ENCODE measurements around the gene KLK5. TPM values are rescaled to one million over a fixed set of nuclear protein-coding genes. Genes with fewer than 3 reads are reported as not detected.

Gene KLK5
- total RNA-seq, 2 experiments from 2014 or later: not detected

DNA sequence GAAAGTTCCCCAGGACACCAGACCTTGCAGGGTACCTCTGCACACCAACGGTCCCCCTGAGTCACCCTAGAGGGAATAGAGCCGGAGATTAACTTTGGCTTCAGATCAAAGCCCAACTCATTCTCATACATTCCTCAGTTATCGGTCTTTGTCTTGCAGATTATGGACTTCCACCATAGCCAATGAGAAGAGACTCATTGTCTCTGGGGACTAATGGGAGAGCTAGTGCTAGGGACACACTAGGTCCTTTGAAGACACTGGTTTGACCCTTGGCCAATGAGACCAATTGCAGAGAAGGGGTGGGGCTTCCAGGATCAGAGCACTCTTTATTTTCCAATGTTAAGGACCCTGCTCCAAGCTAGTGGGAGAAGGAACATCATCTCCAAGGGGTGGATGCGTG is 24.8 kb upstream of the KLK5 start:
- TF ChIP-seq, protein P1, sequence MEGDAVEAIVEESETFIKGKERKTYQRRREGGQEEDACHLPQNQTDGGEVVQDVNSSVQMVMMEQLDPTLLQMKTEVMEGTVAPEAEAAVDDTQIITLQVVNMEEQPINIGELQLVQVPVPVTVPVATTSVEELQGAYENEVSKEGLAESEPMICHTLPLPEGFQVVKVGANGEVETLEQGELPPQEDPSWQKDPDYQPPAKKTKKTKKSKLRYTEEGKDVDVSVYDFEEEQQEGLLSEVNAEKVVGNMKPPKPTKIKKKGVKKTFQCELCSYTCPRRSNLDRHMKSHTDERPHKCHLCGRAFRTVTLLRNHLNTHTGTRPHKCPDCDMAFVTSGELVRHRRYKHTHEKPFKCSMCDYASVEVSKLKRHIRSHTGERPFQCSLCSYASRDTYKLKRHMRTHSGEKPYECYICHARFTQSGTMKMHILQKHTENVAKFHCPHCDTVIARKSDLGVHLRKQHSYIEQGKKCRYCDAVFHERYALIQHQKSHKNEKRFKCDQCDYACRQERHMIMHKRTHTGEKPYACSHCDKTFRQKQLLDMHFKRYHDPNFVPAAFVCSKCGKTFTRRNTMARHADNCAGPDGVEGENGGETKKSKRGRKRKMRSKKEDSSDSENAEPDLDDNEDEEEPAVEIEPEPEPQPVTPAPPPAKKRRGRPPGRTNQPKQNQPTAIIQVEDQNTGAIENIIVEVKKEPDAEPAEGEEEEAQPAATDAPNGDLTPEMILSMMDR (IDR thresholded peaks at IDR 0.05): no peak
- DNase-seq: no peak
- intact Hi-C loops (cut with DNase I, micrococcal nuclease): no loop called here
- no peaks in the 10 kb centered on the region for H3K9me3 Mint-ChIP-seq
- H3K36me3 Mint-ChIP-seq (ENCODE audit: low read depth): no peaks in the 10 kb centered on the region
- H3K4me1 Mint-ChIP-seq (ENCODE audit: low read depth): no peaks in the 10 kb centered on the region
- peaks cover 75% of the 10 kb centered on the region for H3K27me3 Mint-ChIP-seq
- no peak for ATAC-seq (ENCODE audit: poor library complexity)
- no peak overlapping the region for H3K27ac Mint-ChIP-seq
- POLR2A ChIA-PET: no interaction called here
- Histone ChIP-seq H3K27me3 (ENCODE audit: control insufficient read depth in 1 of 2, insufficient read depth in 2 of 2, low read length in 2 of 2) (peaks cover 3 to 28% of the 10 kb centered on the region in 2 experiments), H3K27ac (ENCODE audit: low read depth in 1 of 2, low read length in 2 of 2) (no peak overlapping the region), H3K4me1 (ENCODE audit: insufficient read depth, low read length) (no peaks in the 10 kb centered on the region), H3K4me3 (ENCODE audit: low read length) (no peak overlapping the region), H3K9me3 (ENCODE audit: control insufficient read depth in 1 of 2, insufficient read depth in 1 of 2, low read length in 2 of 2) (no peaks in the 10 kb centered on the region), H3K36me3 (ENCODE audit: insufficient read depth, low read length) (no peaks in the 10 kb centered on the region)
- no peak overlapping the region for H3K4me3 Mint-ChIP-seq
- CTCF ChIA-PET: no interaction called here

DNA sequence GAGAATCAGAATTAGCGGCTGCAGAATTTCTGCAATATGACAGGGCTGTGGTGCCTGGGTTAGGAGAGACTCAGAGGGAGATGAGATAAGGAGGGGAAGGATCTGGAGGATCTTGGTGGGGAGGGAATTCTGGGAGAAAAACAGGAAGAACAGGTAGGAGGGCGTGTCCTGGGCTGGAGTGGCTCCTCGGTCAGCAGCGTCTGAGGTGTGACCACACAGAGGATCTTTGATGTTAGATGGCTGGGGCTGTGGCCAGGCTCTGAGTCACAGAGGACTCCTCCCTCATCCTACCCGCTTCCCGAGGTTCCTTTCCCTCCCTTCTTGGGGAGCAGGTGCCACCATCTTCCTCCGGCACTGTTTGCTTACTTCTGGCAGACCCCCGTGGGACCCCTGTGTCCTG is 22.9 kb upstream of the KLK5 start:
- TF ChIP-seq, protein P1 (IDR thresholded peaks at IDR 0.05): no peak
- Mint-ChIP-seq H3K4me3 (no peak overlapping the region), H3K36me3 (ENCODE audit: low read depth) (no peaks in the 10 kb centered on the region), H3K9me3 (no peaks in the 10 kb centered on the region), H3K27ac (no peak overlapping the region), H3K27me3 (peaks cover 73% of the 10 kb centered on the region), H3K4me1 (ENCODE audit: low read depth) (no peaks in the 10 kb centered on the region)
- Histone ChIP-seq H3K4me3 (ENCODE audit: low read length) (no peak overlapping the region), H3K9me3 (ENCODE audit: control insufficient read depth in 1 of 2, insufficient read depth in 1 of 2, low read length in 2 of 2) (no peaks in the 10 kb centered on the region), H3K27ac (ENCODE audit: low read depth in 1 of 2, low read length in 2 of 2) (no peak overlapping the region), H3K27me3 (ENCODE audit: control insufficient read depth in 1 of 2, insufficient read depth in 2 of 2, low read length in 2 of 2) (peaks cover 5 to 18% of the 10 kb centered on the region in 2 experiments), H3K36me3 (ENCODE audit: insufficient read depth, low read length) (no peaks in the 10 kb centered on the region), H3K4me1 (ENCODE audit: insufficient read depth, low read length) (no peaks in the 10 kb centered on the region)
- CTCF ChIA-PET: no interaction called here
- ATAC-seq (ENCODE audit: poor library complexity): no peak
- POLR2A ChIA-PET: no interaction called here
- no peak for DNase-seq
- intact Hi-C loops (cut with DNase I, micrococcal nuclease): no loop called here

DNA sequence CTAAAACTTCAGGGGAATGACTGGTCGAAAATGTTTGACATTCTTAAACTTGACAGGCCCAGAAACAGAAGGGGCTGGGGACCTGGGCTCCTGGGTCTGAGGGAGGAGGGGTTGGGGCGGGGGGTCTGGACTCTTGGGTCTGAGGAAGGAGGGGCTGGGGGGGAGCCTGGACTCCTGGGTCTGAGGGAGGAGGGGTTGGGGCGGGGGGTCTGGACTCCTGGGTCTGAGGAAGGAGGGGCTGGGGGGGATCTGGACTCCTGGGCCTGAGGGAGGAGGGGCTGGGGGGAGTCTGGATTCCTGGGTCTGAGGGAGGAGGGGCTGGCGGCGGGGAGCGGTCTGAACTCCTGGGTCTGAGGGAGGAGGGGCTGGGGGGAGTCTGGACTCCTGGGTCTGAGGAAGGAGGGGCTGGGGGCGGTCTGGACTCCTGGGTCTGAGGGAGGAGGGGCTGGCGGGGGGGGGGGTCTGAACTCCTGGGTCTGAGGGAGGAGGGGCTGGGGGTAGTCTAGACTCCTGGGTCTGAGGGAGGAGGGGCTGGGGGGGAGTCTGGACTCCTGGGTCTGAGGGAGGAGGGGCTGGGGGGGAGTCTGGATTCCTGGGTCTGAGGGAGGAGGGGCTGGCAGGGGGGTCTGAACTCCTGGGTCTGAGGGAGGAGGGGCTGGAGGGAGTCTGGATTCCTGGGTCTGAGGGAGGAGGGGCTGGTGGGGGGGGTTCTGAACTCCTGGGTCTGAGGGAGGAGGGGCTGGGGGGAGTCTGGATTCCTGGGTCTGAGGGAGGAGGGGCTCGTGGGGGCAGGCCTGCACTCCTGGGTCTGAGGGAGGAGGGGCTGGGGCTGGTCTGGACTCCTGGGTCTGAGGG is 22.1 kb upstream of the KLK5 start:
- H3K27me3 ChIP-seq (ENCODE audit: control insufficient read depth in 1 of 2, insufficient read depth in 2 of 2, low read length in 2 of 2): peaks cover 5 to 13% of the 10 kb centered on the region in 2 experiments
- Mint-ChIP-seq H3K4me1 (ENCODE audit: low read depth) (no peaks in the 10 kb centered on the region), H3K9me3 (no peaks in the 10 kb centered on the region), H3K27ac (no peak overlapping the region), H3K4me3 (no peak overlapping the region), H3K27me3 (peaks cover 81% of the 10 kb centered on the region), H3K36me3 (ENCODE audit: low read depth) (no peaks in the 10 kb centered on the region)
- no peak overlapping the region for H3K27ac ChIP-seq (ENCODE audit: low read depth in 1 of 2, low read length in 2 of 2)
- no peak for ATAC-seq (ENCODE audit: poor library complexity)
- intact Hi-C loops (cut with DNase I, micrococcal nuclease): no loop called here
- no peak overlapping the region for H3K4me3 ChIP-seq (ENCODE audit: low read length)
- H3K36me3 ChIP-seq (ENCODE audit: insufficient read depth, low read length): no peaks in the 10 kb centered on the region
- ChIA-PET POLR2A (no interaction called here), CTCF (no interaction called here)
- H3K4me1 ChIP-seq (ENCODE audit: insufficient read depth, low read length): no peaks in the 10 kb centered on the region
- no peak for DNase-seq
- no peaks in the 10 kb centered on the region for H3K9me3 ChIP-seq (ENCODE audit: control insufficient read depth in 1 of 2, insufficient read depth in 1 of 2, low read length in 2 of 2)
- TF ChIP-seq, protein P1 (IDR thresholded peaks at IDR 0.05): no peak

All from CD4-positive, alpha-beta T cell (primary cell).